Neural cell (in vitro differentiated cells): ENCODE measurements around the gene TAF6.

Source experiments
- EP300 ChIP-seq: fragments of 450-650 bp; conservative IDR thresholded peaks from 2 replicates; pipeline ENCODE4 v1.6.1; 2014; ENCODE audit warnings: antibody characterized with exemption, mild to moderate bottlenecking, moderate library complexity; ENCODE audit not compliant: poor library complexity, severe bottlenecking
- EZH2 ChIP-seq: fragments of 200-600, 300-800 bp; shearing (Covaris generic), sonication (generic); IDR thresholded peaks from 2 replicates; pipeline ENCODE4 v1.6.1; 2014; ENCODE audit warnings: antibody characterized with exemption, low read length, borderline replicate concordance, mild to moderate bottlenecking; ENCODE audit not compliant: insufficient read depth, poor library complexity, severe bottlenecking
- MXI1 ChIP-seq: fragments of 450-650 bp; conservative IDR thresholded peaks from 2 replicates; pipeline ENCODE4 v1.6.1; 2014; ENCODE audit warnings: antibody characterized with exemption, mild to moderate bottlenecking; ENCODE audit not compliant: poor library complexity, severe bottlenecking
- POLR2AphosphoS5 ChIP-seq: IDR thresholded peaks from 2 replicates; pipeline ENCODE4 v1.6.1; 2012
- RAD21 ChIP-seq: fragments of 450-650 bp; conservative IDR thresholded peaks from 2 replicates; pipeline ENCODE4 v1.6.1; 2014; ENCODE audit warnings: antibody characterized with exemption, mild to moderate bottlenecking, moderate library complexity
- REST ChIP-seq: IDR thresholded peaks from 2 replicates; pipeline ENCODE4 v1.6.1; 2012; ENCODE audit warnings: borderline replicate concordance
- SMC3 ChIP-seq: fragments of 450-650 bp; conservative IDR thresholded peaks from 2 replicates; pipeline ENCODE4 v1.6.1; 2014; ENCODE audit warnings: antibody characterized with exemption, mild to moderate bottlenecking, moderate library complexity; ENCODE audit not compliant: poor library complexity
- TAF1 ChIP-seq: IDR thresholded peaks from 2 replicates; pipeline ENCODE4 v1.6.1; 2012; ENCODE audit warnings: low read depth
- TF ChIP-seq, protein P1 (sequence below): fragments of 450-650 bp; IDR thresholded peaks from 2 replicates; pipeline ENCODE4 v1.5.1; 2014; ENCODE audit warnings: antibody characterized with exemption, mild to moderate bottlenecking, moderate library complexity; ENCODE audit not compliant: poor library complexity, severe bottlenecking

- TF ChIP-seq, protein P1, sequence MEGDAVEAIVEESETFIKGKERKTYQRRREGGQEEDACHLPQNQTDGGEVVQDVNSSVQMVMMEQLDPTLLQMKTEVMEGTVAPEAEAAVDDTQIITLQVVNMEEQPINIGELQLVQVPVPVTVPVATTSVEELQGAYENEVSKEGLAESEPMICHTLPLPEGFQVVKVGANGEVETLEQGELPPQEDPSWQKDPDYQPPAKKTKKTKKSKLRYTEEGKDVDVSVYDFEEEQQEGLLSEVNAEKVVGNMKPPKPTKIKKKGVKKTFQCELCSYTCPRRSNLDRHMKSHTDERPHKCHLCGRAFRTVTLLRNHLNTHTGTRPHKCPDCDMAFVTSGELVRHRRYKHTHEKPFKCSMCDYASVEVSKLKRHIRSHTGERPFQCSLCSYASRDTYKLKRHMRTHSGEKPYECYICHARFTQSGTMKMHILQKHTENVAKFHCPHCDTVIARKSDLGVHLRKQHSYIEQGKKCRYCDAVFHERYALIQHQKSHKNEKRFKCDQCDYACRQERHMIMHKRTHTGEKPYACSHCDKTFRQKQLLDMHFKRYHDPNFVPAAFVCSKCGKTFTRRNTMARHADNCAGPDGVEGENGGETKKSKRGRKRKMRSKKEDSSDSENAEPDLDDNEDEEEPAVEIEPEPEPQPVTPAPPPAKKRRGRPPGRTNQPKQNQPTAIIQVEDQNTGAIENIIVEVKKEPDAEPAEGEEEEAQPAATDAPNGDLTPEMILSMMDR: no peak
- TF ChIP-seq EZH2 (no peak), EP300 (no peak), RAD21 (no peak), SMC3 (no peak), POLR2AphosphoS5 (no peak), TAF1 (no peak), MXI1 (no peak), REST (no peak)
These were observed 1.5 kb upstream of the TAF6 start for GRCh38 chr7:100120733-100121036.
